Stimulated activated CD8-positive, alpha-beta memory T cell treated with anti-CD3 and anti-CD28 coated beads, Interleukin-2, amount 100 ng/mL, for 48 hours (primary cell): ENCODE measurements around the gene COLQ.
"Not testable (repeated sequence)": the region's sequence is repeated elsewhere in the genome, so short reads cannot be mapped to it uniquely, and the experiment has no call there.

Source experiments
- DNase-seq, 2 donors: peaks; one replicate each; pipeline ENCODE4 v3.0.0-alpha.2; 2020; ENCODE audit warnings: low read depth in 2 of 2

COLQ gene

DNA sequence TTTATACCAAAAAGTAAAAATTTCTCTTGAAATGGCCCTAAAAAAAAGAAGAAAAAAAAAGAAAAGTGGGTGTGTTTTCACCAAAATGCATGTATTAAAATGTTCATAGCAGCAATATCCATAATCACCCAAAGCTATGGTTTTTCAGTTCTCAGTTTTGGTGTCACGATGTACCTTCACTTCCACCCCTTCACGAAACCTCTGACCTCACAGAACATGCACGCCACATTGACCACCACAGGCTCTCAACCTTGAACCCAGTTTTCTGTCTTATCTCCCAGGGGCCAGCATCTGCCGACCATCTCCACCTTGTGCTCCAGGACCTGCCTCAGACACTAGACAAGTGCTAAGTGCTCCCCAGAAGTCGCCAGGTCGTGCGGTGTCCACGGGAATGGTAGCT is 30.4 kb downstream of the COLQ start:
- DNase-seq = no peak

DNA sequence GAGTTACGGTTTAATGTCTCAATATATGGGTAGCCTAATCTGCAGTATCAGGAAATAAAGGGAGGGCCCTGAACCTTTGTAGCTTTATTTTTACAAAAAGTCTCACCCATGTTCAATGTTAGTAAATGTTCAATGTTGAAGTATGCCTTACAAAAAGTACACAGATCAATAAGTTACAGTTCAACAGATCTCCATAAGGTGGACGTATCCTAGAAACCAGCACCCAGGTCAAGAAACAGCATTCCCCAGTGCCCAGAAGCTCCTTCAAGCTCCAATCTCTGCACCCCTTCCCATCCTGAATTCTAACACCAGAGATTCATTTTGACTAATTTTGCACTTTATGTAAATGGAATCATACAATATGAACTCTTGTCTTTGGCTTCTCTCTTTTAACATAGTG is 31.3 kb downstream of the COLQ start:
- no peak for DNase-seq

DNA sequence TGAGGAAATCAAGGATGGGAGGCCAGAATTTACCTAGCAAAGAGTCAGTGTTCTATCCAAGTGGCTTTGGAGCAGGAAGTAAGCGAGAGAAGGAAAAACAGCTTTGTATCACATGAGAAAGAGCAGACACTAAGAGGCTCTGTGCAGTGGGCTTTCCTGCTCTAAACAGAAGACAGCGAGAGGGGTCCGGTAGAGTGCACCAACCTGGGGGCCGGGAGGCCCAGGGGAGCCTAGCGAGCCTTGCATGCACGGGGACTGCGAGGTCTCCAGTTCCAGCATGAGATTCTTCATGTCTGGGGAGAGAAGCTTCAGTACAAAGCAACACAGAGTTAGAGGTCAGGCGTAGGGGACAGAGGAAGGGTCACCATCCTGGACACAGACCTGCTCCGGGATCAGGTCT is 33.5 kb downstream of the COLQ start:
- no peak for DNase-seq

DNA sequence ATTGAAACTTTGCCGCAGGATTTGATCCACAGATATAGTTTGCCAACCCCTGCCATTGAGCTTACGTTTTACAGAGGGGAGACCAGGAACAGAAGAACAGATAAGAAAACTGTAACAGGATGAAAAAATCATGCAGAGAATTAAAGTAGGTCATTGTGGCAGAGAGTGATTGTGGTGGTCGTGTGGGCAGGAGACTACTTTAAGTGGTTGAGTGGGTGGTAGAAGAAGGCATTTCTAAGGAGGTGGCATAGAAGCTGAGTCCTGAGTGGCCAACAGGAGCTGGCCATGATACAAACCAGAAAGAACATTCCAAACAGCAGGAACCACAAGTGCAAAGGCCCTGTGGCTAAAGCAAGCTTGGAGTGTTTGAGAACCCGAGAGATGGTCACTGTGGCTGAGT is 34.5 kb downstream of the COLQ start:
- DNase-seq = no peak

DNA sequence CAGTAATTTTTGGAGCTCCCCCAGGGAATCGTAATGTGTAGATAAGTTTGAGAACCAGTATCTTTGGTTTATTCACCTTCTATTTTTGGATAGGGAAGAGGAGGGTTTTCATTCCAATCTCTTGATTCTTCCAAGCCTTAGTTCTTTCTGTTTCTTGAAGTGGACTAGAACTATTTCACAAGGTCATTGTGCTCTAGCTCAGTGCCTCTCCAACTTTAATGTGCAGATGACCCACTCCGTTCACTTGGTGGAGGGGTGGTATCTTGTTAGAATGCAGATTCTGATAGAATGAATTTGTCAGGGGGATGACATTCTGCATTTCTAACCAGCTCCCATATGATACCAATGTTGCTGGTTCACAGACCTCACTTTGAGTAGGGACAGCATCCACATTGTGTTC is 35.5 kb downstream of the COLQ start:
- no peak for DNase-seq

DNA sequence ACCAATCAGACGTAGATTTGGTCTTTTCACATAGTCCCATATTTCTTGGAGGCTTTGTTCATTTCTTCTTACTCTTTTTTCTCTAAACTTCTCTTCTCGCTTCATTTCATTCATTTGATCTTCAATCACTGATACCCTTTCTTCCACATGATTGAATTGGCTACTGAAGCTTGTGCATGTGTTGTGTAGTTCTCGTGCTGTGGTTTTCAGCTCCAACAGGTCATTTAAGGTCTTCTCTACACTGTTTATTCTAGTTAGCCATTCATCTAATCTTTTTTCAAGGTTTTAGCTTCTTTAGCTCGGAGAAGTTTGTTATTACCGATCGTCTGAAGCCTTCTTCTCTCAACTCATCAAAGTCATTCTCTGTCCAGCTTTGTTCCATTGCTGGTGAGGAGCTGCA is 37.0 kb downstream of the COLQ start:
- not testable (repeated sequence) for DNase-seq

DNA sequence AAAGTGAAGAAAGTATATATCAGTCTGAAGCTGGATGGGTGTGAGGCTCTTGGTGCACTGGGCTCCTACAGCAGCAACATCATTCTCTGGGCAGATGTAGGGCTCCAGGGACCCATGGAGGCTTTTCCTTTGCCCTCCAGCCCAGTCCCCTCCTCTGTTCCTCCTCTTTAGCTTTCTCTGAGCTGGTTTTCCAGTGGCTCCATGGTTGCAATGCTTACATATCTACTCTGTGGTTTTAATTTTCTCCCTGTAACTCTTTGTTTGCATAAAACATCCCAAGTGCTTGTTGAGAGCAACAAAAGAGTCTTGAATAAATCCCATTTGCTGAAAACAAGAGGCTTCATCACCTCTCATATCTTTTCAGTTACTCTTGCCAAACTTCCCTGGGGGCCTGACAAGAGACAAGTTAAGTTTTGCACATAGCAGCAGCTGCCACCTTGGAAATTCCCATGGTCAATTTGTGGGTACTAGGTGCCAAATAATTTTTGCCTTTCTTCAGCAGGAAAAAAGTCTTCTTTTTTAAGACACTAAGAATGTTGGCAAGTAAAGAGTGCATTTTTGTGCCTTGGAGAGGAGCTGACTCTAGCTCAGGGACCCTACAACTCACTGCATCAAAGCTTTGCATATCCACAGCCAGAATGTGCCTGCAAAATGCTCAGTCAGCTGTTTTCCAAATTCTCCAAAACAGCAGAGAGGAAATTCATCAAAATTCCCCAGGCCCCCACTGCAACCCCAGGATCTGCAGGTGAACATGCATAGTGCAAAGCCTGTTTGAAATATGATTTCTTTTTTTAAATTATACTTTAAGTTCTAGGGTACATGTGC is 41.9 kb downstream of the COLQ start:
- DNase-seq = no peak

DNA sequence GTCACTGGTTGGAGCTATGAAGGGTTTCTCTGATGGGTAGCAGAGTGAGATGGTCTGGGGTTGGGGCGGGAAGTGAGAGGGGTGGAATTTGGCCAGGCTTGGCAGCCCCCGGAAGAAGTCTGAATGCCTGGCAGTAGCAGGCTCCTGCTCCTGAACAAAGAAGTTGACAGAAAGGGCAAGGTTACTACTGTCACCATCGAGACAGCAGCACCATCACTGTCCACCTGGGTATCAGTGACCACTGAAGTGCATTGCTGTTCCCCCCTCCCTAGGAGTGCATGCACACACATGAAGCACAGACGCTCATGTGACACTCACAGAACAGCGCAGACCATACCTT is 42.9 kb downstream of the COLQ start:
- no peak for DNase-seq

DNA sequence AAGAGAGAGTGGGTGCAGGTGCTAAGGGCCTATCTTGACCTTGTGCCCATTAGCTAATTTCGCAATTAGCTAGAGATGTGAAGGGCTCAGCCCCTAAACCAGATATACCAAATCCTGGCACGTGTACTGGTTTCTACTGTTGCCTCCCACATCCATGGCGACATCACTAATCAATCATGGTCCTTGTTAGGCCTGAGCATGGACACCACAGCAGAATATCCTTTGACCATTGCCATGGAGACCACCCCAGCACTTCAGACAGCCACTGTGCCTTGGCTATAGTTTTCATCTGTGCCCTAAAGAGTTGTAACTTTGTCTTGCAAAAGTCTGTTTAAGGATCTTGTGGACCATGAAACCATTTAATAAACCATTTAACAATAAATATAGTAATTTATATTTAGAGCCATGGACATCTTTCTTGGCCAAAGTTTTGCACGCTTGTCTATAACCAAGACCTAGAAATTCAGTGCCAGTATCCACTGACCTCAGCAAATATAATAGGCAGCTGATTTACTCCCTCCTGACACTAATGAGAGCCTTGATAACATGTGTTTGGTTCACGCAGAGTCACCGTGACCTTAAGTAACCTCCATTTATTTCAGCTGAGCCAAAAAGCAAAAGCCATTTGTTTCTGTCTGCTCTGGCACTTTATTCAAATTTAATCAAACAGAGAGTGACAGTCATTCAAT is 43.4 kb downstream of the COLQ start:
- no peak for DNase-seq

DNA sequence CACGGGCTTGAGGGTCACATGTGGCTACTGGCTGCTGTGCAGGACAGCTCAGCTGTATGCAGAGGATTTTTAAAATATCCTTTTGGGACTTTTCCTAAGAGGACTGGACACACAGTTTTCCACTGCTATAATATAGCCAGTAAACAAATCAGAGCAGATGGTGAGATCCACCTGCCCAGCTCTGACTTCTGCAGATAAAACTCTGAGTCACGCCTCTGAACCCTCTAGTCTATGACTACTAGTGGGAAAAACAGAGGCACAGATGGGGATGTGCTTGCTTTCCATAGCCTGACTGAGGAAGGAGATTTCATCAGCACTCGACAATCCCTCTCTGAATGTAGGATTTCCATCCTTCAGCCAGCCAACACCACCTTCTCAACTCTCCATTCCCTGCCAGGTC is 45.1 kb downstream of the COLQ start:
- DNase-seq = no peak

DNA sequence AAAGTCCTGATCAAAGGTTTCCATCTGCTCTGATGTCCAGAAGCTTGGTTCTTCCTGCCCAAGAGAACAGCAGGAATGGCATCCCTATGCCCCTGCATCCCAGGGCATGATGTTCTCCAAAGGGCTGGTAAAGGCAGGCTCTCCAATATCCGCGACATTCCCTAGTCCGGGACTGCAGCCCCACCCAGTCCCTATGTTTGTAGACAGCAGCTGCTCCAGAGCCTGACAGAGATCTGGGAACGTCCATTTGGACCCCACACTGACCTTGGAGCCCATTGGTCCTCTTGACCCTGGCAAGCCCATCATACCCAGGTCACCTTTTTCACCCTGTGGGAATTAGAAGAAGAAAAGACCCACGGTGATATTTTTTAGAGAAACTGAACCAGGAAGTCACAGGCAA is 46.3 kb downstream of the COLQ start:
- DNase-seq = no peak

DNA sequence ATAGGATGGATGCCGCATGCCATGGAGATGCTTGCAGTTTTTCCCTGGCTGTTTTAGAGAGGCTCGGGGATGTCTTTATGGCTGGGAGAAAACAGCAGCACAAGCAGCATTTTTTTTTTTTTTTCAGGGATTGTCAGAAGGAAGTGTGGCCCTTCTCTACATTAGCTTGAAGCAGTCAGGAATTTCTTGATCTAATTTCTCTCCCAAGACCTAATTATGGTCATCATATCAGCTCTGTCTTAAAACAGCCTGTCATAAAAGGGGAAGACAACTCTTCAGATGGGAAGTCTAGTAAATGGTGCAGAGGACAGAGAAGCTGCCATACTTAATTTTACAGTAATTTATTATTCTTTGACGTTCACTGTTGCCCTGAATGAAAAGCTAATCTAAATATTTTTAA is 49.6 kb downstream of the COLQ start:
- no peak for DNase-seq

DNA sequence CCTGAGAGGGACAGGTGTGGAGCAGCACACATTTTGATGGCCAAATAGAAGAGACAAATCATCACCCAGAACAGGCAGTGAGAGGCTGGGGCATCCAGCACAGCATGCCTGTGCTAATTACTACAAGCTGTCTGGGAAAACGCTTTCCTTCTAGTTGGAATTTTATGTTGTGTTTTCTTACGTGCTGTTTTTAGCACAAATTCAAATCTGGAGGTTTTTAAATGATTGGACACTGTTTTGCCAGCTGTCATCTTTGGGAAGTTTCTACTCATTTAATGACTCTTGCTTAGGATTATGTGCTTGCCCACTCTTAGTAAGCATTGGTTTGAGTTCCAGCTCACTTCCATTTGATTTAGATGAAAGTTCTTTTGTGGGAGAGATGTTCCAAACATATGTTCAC is 50.7 kb downstream of the COLQ start:
- DNase-seq = no peak

DNA sequence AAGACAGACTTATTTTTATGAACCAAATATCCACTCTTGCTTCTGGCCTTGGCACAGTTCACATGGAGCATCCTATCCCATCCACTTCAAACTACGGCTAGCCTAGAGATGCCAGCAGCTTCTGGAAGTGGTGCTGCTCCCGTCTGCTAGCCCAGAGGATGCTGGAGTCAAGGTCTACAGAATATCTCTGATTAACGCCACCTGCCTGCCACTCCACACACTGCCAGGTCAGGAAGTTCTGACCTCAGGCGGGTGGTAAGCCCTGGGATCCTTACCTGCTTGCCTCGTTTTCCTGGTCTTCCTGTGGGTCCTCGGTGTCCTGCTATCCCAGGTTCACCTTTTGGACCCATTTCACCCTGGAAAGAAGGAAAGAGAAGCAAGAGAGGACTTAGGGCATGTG is 51.2 kb downstream of the COLQ start:
- no peak for DNase-seq

DNA sequence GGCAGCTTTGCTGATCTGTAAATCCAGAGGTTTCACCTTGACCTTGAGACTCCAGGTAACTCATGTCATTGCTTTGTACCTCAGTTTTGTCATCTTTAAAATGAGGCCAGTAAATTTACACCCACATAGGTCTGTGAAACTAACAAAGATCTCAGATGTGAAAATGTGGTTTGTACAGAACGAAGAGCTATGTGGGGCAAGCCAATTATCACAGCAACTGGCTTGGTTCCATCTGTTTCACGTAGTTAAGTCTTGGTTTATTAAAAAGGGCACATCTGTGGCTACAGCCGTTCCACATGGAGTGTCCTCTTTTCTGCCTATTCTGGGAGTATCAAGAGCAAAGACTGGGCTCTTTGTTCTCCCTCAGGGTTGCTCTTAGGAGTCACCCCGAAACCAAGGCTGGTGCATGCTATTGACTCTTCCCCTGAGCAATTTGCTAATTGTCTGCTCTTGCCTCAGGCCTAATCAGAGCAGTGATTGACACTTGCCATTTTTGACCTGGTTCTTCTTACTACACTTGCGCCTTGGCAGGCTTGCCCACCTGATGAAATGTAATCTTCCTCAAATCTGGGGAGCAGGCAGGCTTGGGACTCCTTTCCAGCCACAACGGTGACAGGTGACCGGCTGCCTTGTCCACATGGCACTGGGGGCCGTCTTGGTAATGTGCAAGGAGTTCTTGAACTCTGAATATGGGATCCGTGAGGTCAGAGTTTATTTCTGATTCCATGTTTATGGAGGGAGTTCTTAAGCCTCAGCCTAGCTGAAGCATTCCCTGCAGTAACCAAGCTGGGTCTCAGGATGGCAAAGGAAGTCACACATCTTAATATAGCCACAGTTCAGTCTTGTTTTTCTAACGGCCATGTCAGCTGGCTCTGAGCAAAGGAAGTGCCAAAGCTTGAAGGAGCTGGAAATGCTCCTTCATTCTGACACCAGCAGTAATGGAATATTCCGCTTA is 54.0 kb downstream of the COLQ start:
- no peak for DNase-seq

DNA sequence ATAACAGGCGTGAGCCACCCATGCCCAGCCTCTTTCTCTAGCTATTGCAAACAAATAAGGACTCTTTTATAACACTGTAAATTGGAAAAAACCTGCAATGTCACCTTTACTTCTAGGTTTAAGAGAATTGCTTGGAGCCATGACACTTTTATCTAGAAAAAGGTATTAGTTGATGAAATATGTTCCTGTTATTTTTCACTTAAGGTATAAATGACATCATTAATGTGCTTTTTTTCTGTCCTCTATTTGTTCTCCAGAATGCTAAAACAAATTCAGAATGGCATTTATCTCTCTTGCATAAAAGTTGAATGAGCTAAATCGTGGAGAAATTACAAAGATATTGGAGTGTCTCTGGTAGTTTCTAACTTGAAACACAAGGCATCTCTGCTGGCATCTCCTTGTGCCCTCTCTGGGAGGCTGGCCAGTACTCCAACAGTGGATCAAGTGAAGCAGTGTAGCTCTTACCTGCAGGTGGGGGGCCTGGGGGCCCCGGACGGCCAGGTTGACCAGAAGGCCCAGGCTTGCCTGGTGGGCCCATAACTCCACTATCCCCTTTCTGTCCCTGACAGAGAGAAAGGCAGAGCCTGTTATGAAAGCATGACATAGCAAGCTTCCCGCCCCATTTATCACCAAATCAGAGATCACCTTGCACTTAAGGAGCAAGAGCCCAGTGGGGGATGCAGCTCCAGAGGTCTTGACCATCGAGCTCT is 55.5 kb downstream of the COLQ start:
- no peak for DNase-seq

DNA sequence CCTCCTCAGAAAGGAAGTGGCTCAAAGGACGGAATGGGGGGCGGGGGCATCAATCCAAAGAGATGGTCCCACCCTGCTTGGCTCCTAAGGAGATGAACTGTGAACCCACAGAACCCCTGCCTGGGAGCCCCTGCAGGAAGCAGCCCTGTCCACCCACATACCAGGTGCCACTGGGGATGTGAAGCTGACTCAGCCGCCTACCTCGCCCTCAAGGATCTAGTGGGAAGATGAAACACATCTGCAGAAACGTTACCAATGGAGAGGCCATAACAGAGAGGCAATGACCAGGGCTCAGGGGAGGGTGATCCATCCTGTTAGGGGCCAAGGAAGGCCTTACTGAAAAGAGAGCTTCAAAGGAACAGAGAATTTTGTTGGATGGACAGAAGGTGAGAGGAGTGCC is 59.1 kb downstream of the COLQ start:
- no peak for DNase-seq

DNA sequence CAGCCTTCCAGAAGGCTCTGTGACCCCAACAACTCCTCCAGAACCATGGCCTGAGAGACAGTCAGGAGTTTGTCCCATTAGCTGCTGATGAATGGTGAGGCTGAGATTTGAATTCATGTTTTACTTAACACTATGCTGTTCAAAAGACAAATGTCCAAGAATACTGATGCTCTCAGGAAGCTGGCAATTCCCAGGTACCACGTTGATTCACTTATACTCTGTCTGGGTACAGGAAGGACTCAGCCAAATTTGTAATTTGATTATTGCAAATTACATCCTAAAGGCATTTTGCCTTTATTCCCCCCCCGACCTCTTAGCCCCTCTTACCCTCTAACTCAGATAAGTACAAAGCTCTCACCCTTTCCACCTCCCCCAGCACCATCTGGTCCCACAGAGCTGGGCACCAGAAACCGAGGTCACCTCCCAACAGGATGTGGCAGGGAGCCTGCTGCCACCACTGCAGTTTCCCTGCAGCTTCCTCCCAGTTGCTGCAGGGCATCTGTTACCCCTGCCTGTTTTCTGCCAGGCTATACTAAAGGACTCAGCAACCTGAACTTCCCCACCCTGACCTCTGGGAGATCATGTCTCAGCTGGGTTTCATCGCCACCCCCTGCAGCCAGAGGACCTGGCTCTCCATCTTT is 60.5 kb downstream of the COLQ start:
- DNase-seq = no peak

DNA sequence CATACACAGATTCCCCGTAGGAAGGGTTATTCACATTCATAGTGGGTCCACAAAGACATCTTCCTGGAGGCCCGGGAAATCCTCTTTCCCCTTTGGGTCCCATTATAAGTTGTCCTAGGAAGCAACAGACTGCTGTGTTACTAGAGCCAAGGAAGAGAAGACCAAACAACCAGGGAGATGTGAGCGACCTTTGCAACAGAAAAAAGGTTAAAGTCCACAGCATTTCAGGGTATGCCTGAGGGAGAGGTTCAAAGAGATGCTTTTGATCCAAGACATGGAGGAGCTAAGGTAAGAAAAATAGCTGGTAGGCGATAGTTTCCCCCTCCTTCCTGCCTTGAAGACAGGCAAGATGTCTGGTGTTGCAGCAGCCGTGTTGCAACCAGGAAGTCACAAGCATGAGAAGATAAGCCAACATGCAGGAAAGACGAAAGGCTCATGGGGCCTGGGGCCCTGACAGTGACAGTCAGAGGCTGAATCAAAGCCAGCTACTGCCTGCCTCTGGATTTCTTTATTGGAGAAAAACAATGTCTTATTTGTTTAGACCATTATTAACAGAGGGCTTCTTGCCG is 63.2 kb downstream of the COLQ start:
- no peak for DNase-seq

DNA sequence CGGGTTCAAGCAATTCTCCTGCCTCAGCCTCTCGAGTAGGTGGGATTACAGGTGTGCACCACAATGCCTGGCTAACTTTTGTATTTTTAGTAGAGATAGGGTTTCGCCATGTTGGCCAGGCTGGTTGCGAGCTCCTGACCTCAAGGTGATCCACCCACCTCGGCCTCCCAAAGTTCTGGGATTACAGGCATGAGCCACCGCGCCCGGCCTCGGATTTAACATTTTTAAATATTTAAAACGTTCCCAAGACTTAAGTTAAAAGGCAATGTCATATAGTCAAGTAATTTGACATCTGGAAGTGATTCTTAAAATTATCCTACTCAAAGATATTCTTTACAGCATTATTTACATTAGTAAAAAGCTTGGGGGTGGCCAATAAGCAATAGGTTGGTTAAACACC is 64.6 kb downstream of the COLQ start:
- not testable (repeated sequence) for DNase-seq

DNA sequence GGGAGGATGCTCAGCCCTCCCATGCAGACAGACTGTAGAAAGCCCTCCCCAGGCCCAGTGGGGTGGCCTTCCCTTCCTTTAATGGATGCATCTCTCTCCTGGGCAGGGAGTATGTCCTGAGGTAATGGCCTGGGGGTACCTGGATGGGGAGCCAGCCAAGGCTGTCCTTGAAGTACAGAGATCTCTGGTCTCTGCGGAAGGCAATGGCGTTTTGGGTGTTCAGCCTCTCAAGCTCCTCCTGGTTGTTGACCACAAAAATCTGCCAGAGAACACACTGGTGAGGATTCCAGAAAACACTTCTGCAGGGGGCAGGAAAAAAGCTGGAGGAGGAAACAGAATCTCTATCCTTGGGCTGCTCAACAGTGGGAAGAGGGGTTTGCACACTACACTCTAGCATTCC is 65.2 kb downstream of the COLQ start:
- DNase-seq = no peak
